ENCODE measurements around the gene NRTN. TPM values are rescaled to one million over a fixed set of nuclear protein-coding genes. Genes with fewer than 3 reads are reported as not detected.

The NRTN gene
- total RNA-seq, 1 experiment from 2014 or later: 2.6 TPM

DNA sequence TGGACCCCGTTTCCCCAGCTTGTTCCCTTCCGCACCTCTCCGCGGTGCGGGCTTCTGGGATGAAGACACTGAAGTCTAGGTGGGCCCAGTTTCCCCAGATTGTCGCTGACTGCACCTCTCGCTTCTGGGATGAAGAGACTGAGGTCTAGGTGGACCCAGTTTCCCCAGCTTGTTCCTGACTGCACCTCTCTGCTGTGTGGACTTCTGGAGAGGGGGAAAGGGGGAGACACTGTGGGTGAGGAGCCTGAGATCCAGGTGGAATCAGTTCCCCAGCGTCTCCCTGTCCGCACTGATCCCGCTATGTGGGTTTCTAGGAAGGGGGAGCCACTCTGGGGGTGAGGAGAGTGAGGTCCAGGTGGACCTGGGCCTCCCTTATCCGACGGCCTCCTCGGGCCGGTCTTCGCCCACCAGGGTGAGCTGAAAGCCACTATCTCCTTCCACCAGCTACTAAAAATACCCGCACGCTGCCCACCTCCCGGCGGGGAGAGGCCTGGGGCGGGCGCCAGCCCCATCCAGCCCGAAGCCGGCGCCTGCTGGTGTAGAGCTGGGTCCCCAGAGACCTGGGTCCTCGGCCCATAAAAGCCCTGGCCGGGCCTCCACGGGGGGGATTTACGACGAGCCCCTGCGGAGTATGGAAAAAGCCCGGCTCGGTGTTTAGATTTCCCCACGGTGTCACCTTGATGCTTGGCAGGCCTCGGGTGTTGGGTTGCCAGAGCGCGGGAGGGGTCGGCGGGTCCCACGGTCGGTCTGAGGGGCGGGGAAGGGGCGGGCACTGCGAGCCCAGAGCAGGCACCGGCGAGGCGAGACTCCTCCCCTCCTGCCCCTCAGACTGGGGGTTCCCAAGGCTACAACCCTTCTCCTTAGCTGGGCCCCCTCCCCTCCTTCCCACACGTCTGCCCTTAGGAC is 24.0 kb downstream of the NRTN start:
- ChIA-PET CTCF (interaction anchor here (0.6 to 2.8 kb wide), 3 partner anchors 25 to 159 kb away, joined by 3 to 39 read pairs (median 18); partner anchors contain the start of genes NDUFA11 and VMAC), POLR2A (interaction anchor here (0.9 to 1.5 kb wide), 5 partner anchors 12 to 109 kb away, joined by 5 to 27 read pairs (median 10); partner anchors contain the start of genes CATSPERD, LONP1, NDUFA11 and VMAC)
- Histone ChIP-seq H3K36me3 (ENCODE audit: control insufficient read depth, insufficient read depth, low read length) (no peaks in the 10 kb centered on the region), H3K4me3 (ENCODE audit: low read depth, low read length) (peak overlapping the region; percentile 88), H3K4me1 (peaks cover 5% of the 10 kb centered on the region; the same call in 1 of the 2 replicates), H3K9me3 (no peaks in the 10 kb centered on the region), H3K27me3 (replicated peaks; ENCODE audit: control insufficient read depth, insufficient read depth, low read length) (no peaks in the 10 kb centered on the region)
- H3K9me3 Mint-ChIP-seq (ENCODE audit: unreplicated experiment): no peaks in the 10 kb centered on the region
- TF ChIP-seq, protein P1, sequence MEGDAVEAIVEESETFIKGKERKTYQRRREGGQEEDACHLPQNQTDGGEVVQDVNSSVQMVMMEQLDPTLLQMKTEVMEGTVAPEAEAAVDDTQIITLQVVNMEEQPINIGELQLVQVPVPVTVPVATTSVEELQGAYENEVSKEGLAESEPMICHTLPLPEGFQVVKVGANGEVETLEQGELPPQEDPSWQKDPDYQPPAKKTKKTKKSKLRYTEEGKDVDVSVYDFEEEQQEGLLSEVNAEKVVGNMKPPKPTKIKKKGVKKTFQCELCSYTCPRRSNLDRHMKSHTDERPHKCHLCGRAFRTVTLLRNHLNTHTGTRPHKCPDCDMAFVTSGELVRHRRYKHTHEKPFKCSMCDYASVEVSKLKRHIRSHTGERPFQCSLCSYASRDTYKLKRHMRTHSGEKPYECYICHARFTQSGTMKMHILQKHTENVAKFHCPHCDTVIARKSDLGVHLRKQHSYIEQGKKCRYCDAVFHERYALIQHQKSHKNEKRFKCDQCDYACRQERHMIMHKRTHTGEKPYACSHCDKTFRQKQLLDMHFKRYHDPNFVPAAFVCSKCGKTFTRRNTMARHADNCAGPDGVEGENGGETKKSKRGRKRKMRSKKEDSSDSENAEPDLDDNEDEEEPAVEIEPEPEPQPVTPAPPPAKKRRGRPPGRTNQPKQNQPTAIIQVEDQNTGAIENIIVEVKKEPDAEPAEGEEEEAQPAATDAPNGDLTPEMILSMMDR (IDR thresholded peaks at IDR 0.05; ENCODE audit: insufficient read depth in 1 of 2, low read depth in 1 of 2, low read length in 1 of 2, severe bottlenecking in 1 of 2, unreplicated experiment in 1 of 2): no peak
- peak overlapping the region; percentile 88 for H3K4me3 Mint-ChIP-seq (ENCODE audit: unreplicated experiment)
- TSS peak; percentile 98 for BruUV-seq (replicated peaks)
- no peaks in the 10 kb centered on the region for H3K27me3 Mint-ChIP-seq (ENCODE audit: insufficient read depth, unreplicated experiment)
- H3K4me1 Mint-ChIP-seq (ENCODE audit: low read depth, unreplicated experiment): peaks cover 7% of the 10 kb centered on the region
- H3K36me3 Mint-ChIP-seq (ENCODE audit: insufficient read depth, unreplicated experiment): peaks cover 12% of the 10 kb centered on the region
- peak overlapping the region; percentile 80 for H3K27ac Mint-ChIP-seq (ENCODE audit: unreplicated experiment)
- no peak for DNase-seq
- intact Hi-C loops (cut with micrococcal nuclease; ENCODE audit: unreplicated experiment): loop anchor here (5.0 kb wide), 1 partner anchor 73 kb away; the partner anchor contains the start of genes NDUFA11 and VMAC

DNA sequence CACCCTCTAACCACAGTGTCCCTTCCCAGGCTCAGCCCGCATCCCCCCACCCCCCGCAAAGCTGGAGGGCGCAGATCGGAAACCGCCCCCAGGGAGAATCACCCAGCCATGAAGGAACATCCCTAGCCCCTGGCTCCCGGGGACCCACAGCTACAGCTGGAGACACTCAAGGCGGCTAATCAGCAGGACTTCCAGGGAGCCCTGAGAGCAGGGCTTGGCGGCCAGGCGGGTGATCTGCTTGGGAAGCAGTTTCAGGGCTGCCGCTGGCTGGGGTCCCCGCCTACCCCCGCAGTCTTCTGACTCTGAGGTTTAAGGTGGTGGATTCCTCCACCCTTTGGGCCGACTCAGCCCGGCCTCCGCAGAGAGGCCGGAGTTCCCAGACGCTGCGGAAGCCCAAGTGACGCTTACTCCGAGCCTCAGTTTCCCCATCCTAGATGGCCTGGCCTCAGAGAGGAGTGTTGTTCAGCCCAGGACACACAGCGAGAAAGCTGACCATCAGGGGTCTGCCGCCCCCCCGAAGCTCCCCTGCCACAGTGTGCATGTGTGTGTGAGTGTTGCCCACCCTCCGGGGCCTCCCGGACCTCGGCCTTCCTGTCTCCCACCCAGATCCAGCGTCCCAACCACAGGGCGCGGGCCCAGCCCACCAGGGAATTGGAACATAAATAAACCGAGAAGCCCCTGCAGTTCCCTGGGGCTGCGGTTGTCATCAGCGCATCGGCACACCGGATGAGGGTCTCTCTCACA is 24.9 kb downstream of the NRTN start:
- H3K36me3 Mint-ChIP-seq (ENCODE audit: insufficient read depth, unreplicated experiment): peaks cover 12% of the 10 kb centered on the region
- Histone ChIP-seq H3K4me1 (peaks cover 5% of the 10 kb centered on the region; the same call in 1 of the 2 replicates), H3K27me3 (replicated peaks; ENCODE audit: control insufficient read depth, insufficient read depth, low read length) (no peaks in the 10 kb centered on the region), H3K36me3 (ENCODE audit: control insufficient read depth, insufficient read depth, low read length) (no peaks in the 10 kb centered on the region), H3K4me3 (ENCODE audit: low read depth, low read length) (no peak overlapping the region; the same call in 1 of the 2 replicates), H3K9me3 (no peaks in the 10 kb centered on the region)
- H3K4me3 Mint-ChIP-seq (ENCODE audit: unreplicated experiment): peak overlapping the region; percentile 54
- H3K27ac Mint-ChIP-seq (ENCODE audit: unreplicated experiment): peak overlapping the region; percentile 22
- no peak for DNase-seq
- POLR2A ChIA-PET: no interaction called here
- intact Hi-C loops (cut with micrococcal nuclease; ENCODE audit: unreplicated experiment): loop anchor here (5.0 kb wide), 1 partner anchor 73 kb away; the partner anchor contains the start of genes NDUFA11 and VMAC
- CTCF ChIA-PET: interaction anchor here (2.8 kb wide), 1 partner anchor 26 kb away, joined by 39 read pairs; no protein-coding TSS in a partner anchor
- H3K9me3 Mint-ChIP-seq (ENCODE audit: unreplicated experiment): no peaks in the 10 kb centered on the region
- no peaks in the 10 kb centered on the region for H3K27me3 Mint-ChIP-seq (ENCODE audit: insufficient read depth, unreplicated experiment)
- no TSS peak for BruUV-seq (replicated peaks)
- TF ChIP-seq, protein P1 (IDR thresholded peaks at IDR 0.05; ENCODE audit: insufficient read depth in 1 of 2, low read depth in 1 of 2, low read length in 1 of 2, severe bottlenecking in 1 of 2, unreplicated experiment in 1 of 2): no peak
- peaks cover 7% of the 10 kb centered on the region for H3K4me1 Mint-ChIP-seq (ENCODE audit: low read depth, unreplicated experiment)

DNA sequence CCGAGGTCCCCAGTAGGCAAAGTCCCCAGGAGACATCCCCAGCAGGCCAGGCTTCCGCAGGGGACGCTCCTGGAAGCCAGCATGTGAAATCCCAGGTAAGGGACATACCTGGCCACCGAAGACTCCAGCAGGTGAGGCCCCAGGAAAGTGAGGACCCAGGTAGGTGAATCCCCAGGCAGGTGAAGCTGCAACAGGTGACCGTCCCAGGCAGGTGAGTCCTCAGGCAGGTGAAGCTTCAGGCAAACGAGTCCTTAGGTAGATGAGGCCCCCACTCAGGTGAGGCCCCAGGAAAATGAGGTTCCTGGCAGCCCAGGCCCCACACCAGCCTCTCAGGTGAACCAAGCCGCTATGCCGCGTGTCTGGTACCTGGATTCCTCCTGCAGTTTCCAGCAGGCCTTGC is 26.3 kb downstream of the NRTN start:
- TF ChIP-seq, protein P1 (IDR thresholded peaks at IDR 0.05; ENCODE audit: insufficient read depth in 1 of 2, low read depth in 1 of 2, low read length in 1 of 2, severe bottlenecking in 1 of 2, unreplicated experiment in 1 of 2): no peak
- no TSS peak for BruUV-seq (replicated peaks)
- POLR2A ChIA-PET: no interaction called here
- Histone ChIP-seq H3K27me3 (replicated peaks; ENCODE audit: control insufficient read depth, insufficient read depth, low read length) (no peaks in the 10 kb centered on the region), H3K9me3 (no peaks in the 10 kb centered on the region), H3K36me3 (ENCODE audit: control insufficient read depth, insufficient read depth, low read length) (no peaks in the 10 kb centered on the region), H3K4me1 (peaks cover 5% of the 10 kb centered on the region; the same call in 1 of the 2 replicates), H3K4me3 (ENCODE audit: low read depth, low read length) (no peak overlapping the region)
- intact Hi-C loops (cut with micrococcal nuclease; ENCODE audit: unreplicated experiment): no loop called here
- CTCF ChIA-PET: no interaction called here
- Mint-ChIP-seq H3K4me1 (ENCODE audit: low read depth, unreplicated experiment) (peaks cover 7% of the 10 kb centered on the region), H3K27me3 (ENCODE audit: insufficient read depth, unreplicated experiment) (no peaks in the 10 kb centered on the region), H3K4me3 (ENCODE audit: unreplicated experiment) (no peak overlapping the region), H3K9me3 (ENCODE audit: unreplicated experiment) (no peaks in the 10 kb centered on the region), H3K27ac (ENCODE audit: unreplicated experiment) (no peak overlapping the region), H3K36me3 (ENCODE audit: insufficient read depth, unreplicated experiment) (peaks cover 12% of the 10 kb centered on the region)
- no peak for DNase-seq

Measured in Caco-2 (cell line).